ENCODE results near the gene SULT1C2.

SULT1C2 gene

DNA sequence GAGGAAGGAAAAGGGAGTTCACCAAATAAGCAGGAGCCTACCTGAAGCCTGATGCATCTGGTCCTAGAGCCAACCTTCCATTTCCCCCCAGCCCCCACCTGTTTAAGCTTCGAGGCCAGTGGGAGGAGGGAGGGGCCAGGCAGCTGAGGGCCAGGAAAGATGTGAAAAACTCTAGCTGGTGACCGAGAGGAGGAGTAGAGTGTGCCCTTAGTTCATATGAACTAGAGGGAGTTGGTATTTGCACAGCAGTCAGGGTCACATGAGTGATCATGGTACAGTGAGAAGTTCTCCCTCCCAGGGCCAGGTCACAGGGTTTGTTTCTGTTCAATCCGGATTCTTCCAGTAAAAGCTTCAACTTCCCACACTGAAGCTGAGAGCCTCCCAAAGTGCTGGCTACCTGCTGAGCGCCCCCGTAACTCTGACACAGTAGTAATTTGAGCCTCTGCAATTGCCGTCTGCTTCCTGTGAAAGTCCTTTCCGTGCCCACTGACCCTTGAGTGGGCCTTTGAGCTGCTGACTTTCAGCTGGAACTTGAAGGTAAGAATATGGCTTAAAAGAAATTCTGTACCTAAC is at the start of gene SULT1C2:
TSS of gene SULT1C2 (plus strand) at position 362 of the 573 bp plus-strand sequence. CDS start 4,773 bp downstream, outside the sequence.
- Histone ChIP-seq H3K36me3 (no peaks in the 10 kb centered on the region), H3K4me3 (ENCODE audit: low read depth, low read length) (no peak within 1 kb of the TSS), H3K27ac (no peak within 1 kb of the TSS), H3K9me3 (ENCODE audit: severe bottlenecking) (no peaks in the 10 kb centered on the region), H3K27me3 (ENCODE audit: insufficient read depth, low read depth, severe bottlenecking) (peaks cover 80% of the 10 kb centered on the region)
- no peak for DNase-seq
- TF ChIP-seq, protein P1, sequence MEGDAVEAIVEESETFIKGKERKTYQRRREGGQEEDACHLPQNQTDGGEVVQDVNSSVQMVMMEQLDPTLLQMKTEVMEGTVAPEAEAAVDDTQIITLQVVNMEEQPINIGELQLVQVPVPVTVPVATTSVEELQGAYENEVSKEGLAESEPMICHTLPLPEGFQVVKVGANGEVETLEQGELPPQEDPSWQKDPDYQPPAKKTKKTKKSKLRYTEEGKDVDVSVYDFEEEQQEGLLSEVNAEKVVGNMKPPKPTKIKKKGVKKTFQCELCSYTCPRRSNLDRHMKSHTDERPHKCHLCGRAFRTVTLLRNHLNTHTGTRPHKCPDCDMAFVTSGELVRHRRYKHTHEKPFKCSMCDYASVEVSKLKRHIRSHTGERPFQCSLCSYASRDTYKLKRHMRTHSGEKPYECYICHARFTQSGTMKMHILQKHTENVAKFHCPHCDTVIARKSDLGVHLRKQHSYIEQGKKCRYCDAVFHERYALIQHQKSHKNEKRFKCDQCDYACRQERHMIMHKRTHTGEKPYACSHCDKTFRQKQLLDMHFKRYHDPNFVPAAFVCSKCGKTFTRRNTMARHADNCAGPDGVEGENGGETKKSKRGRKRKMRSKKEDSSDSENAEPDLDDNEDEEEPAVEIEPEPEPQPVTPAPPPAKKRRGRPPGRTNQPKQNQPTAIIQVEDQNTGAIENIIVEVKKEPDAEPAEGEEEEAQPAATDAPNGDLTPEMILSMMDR (IDR thresholded peaks at IDR 0.05; ENCODE audit: low read depth, low read length) = no peak

DNA sequence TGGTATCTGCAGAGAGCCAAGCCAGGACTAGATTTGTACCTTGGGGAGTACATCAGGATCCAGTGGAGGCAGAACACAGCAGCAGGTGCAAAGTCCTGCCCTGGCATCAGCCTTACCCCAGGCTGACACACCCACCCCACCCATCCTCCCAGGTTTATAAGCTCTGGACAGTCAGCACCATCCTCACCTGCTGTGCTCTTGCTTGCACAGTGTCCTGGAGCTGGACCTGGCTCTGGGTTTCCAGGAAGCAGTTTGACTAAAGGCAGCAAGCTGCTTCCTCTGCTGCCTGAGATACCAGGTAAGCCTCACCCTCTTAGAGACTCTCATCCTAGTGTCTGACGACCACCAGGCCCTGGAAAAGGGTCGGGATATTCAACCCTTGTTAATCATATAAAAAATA is 48.9 kb upstream of the SULT1C2 start, which contains the start of gene SULT1C3:
TSS of gene SULT1C3 (plus strand) at position 183 of the 400 bp plus-strand sequence. CDS start 7,227 bp downstream, outside the sequence.
- TF ChIP-seq, protein P1 (IDR thresholded peaks at IDR 0.05; ENCODE audit: low read depth, low read length) = no peak
- peaks cover 2% of the 10 kb centered on the region for H3K9me3 ChIP-seq (ENCODE audit: severe bottlenecking)
- H3K36me3 ChIP-seq = no peaks in the 10 kb centered on the region
- peaks cover 51% of the 10 kb centered on the region for H3K27me3 ChIP-seq (ENCODE audit: insufficient read depth, low read depth, severe bottlenecking)
- H3K27ac ChIP-seq = no peak within 1 kb of the TSS
- no peak for DNase-seq
- H3K4me3 ChIP-seq (ENCODE audit: low read depth, low read length) = no peak within 1 kb of the TSS

DNA sequence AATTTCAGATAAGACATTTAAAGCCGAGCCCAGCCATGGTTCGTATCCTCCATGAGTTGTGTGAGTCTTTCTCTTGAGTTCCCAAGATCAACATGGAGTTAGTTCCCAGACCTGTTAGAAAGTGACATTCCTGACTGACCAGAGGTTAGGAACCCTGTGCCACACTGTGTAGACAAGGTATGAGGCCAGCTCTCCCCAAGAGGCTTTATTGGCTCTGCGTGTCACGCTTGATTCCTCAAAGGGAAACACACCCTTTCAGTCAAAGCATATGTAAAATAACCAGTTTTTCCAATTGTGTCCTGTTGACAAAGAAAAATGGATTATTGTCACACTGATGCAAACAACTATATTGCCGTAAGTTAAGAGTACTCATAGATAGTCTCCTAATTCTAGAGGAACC is 47.7 kb upstream of the SULT1C2 start:
- H3K27me3 ChIP-seq (ENCODE audit: insufficient read depth, low read depth, severe bottlenecking) = peaks cover 46% of the 10 kb centered on the region
- no peak overlapping the region for H3K4me3 ChIP-seq (ENCODE audit: low read depth, low read length)
- peaks cover 9% of the 10 kb centered on the region for H3K9me3 ChIP-seq (ENCODE audit: severe bottlenecking)
- TF ChIP-seq, protein P1 (IDR thresholded peaks at IDR 0.05; ENCODE audit: low read depth, low read length) = no peak
- H3K36me3 ChIP-seq = no peaks in the 10 kb centered on the region
- DNase-seq = no peak
- no peak overlapping the region for H3K27ac ChIP-seq

GRCh38 chr2:108243566-108243965 is 45.1 kb upstream of the SULT1C2 start:
- Histone ChIP-seq H3K27ac (no peak overlapping the region), H3K9me3 (ENCODE audit: severe bottlenecking) (peaks cover 6% of the 10 kb centered on the region), H3K36me3 (no peaks in the 10 kb centered on the region), H3K4me3 (ENCODE audit: low read depth, low read length) (no peak overlapping the region), H3K27me3 (ENCODE audit: insufficient read depth, low read depth, severe bottlenecking) (peaks cover 41% of the 10 kb centered on the region)
- DNase-seq = no peak
- TF ChIP-seq, protein P1 (IDR thresholded peaks at IDR 0.05; ENCODE audit: low read depth, low read length) = no peak

GRCh38 chr2:108244667-108245414 is 43.9 kb upstream of the SULT1C2 start:
- no peak for DNase-seq
- no peaks in the 10 kb centered on the region for H3K36me3 ChIP-seq
- H3K9me3 ChIP-seq (ENCODE audit: severe bottlenecking) = peaks cover 6% of the 10 kb centered on the region
- TF ChIP-seq, protein P1 (IDR thresholded peaks at IDR 0.05; ENCODE audit: low read depth, low read length) = no peak
- peaks cover 45% of the 10 kb centered on the region for H3K27me3 ChIP-seq (ENCODE audit: insufficient read depth, low read depth, severe bottlenecking)
- no peak overlapping the region for H3K27ac ChIP-seq
- H3K4me3 ChIP-seq (ENCODE audit: low read depth, low read length) = no peak overlapping the region
